ENCODE data around the gene PLCXD1.
"Not testable (repeated sequence)": the region's sequence is repeated elsewhere in the genome, so short reads cannot be mapped to it uniquely, and the experiment has no call there.

PLCXD1 gene

DNA sequence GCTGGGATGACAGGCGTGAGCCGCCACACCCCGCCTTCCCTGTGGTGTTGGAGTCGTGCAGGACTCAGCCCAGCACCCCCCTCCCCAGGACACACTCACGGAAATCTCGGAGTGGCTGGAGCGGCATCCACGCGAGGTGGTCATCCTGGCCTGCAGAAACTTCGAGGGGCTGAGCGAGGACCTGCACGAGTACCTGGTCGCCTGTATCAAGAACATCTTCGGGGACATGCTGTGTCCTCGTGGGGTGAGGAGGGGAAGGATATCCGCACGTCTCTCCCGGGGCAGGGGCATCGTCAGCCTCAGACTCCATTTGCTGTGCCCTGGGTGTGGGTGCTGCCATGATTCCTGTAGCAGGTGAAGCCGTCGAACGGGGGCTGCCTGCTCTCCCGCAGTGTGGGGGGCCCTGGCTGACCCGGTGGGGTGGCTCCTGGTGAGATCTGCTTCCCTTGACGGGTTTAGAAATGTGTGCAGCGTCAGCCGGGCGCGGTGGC lies 10.3 kb downstream of the PLCXD1 start:
- no peak for DNase-seq (ENCODE audit: low read depth in 3 of 3)

GRCh38 chrX:292900-293897 lies 12.0 kb downstream of the PLCXD1 start:
- no peak for DNase-seq (ENCODE audit: low read depth in 3 of 3)

- no peak for DNase-seq (ENCODE audit: low read depth in 3 of 3)
Observed at GRCh38 chrX:295136-295535, 14.0 kb downstream of the PLCXD1 start.

GRCh38 chrX:298993-299392 lies 17.8 kb downstream of the PLCXD1 start:
- no peak for DNase-seq (ENCODE audit: low read depth in 3 of 3)

GRCh38 chrX:300334-300733 lies 19.2 kb downstream of the PLCXD1 start:
- DNase-seq (ENCODE audit: low read depth in 3 of 3): no peak

DNA sequence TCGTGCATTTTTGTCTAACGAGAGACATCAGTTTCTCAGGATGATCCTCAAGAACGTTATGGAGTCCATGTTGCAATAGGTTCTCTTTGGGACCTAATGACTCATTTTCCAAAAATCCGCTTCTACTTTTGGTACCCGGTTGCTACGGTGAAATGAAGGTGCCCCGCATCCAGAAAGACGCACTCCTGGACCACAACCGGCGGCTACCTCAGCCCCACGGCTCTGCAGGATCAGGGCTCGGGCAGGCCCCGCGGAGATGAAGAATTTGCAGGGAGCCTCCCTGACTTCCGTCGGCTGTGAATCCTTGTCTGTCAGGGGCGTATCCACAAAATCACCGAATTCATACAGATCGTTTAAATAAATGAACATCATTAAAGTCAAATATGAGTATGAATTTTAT lies 21.8 kb downstream of the PLCXD1 start:
- no peak for DNase-seq (ENCODE audit: low read depth in 3 of 3)

GRCh38 chrX:305781-306613 lies 24.8 kb downstream of the PLCXD1 start:
- DNase-seq (ENCODE audit: low read depth in 3 of 3): not testable (repeated sequence)

DNA sequence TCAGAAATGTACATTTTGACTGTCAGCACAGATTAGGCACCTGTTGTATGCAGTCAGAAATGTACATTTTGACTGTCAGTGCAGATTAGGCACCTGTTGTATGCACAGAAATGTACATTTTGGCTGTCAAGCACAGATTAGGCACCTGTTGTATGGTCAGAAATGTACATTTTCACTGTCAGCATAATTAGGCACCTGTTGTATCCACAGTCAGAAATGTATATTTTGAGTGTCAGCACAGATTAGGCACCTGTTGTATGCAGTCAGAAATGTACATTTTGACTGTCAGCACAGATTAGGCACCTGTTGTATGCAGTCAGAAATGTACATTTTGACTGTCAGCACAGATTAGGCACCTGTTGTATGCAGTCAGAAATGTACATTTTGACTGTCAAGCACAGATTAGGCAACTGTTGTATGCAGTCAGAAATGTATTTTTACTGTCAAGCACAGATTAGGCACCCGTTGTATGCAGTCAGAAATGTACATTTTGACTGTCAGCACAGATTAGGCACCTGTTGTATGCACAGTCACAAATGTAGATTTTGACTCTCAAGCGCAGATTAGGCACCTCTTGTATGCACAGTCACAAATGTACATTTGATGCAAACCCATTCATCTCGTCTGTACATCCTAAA lies 25.6 kb downstream of the PLCXD1 start:
- not testable (repeated sequence) for DNase-seq (ENCODE audit: low read depth in 3 of 3)

- DNase-seq (ENCODE audit: low read depth in 3 of 3): no peak
Observed at GRCh38 chrX:307261-308111, 26.3 kb downstream of the PLCXD1 start.

GRCh38 chrX:308821-309520 lies 27.8 kb downstream of the PLCXD1 start:
- DNase-seq (ENCODE audit: low read depth in 3 of 3): no peak

DNA sequence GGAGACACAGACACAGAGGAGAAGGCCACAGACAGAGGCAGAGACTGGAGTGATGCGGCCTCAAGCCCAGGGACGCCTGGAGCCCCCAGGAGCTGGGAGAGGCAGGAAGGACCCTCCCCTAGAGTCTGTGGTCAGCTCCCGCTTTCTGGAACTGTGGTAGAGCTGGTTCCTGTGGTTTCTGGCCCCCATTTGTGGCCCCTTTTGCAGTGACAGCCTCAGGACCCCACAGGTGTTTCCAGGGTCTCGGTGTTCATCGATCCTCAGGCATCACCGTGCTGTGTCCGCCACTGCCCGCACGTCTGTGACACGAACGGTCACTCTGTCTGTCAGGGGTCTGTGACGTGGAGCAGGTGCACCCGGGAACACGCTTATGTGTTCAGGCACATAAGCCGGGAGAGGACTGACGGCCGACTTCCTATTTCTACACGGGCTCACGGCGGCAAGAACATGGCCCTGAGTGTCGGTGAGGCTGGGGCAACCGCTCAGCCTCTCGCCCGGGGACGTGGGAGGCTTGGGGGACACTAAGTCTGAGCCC lies 29.5 kb downstream of the PLCXD1 start:
- no peak for DNase-seq (ENCODE audit: low read depth in 3 of 3)

DNA sequence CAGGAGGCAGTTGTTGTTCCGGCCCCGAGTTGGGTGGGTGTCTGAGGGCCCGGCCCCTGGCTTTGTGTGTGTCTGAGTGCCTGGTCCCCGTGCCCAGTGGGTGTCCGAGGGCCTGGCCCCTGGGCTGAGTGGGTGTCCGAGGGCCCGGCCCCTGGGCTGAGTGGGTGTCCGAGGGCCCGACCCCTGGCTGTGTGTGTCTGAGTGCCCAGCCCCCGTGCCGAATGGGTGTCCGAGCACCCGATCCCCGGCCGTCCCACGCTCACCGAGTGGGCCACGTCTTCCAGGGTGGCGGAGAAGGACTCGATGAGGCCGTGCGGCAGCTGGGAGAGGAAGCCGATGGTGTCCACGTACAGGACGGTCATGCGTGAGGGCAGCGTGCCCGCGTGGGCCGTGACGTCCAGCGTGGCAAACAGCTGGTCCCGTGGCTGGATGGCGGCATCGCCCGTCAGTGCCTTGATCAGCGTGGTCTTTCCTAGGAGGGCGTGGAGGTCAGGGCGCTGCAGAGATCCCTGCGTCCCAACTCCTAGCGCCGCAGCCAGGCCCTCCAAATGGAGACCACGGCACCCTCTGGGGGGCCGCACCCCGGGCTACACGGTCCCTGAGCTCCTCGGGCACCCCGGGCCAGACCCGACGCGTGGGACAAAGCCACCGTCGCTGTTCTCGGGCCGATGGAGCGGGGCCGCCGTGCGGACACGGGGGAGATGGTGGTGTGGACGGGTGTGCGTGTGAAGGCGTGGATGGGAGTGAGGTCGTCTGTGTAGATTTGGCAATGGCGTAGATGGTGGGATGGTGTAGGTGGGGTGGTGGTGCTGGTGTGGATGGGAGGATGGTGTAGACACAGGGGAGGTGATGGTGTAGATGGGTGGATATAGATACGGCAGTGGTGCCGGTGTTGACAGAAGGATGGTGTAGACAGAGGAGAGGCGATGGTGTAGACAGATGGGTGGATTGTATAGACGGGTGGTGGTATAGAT lies 30.3 kb downstream of the PLCXD1 start:
- DNase-seq (ENCODE audit: low read depth in 3 of 3): no peak

- DNase-seq (ENCODE audit: low read depth in 3 of 3): no peak
Observed at GRCh38 chrX:312621-313331, 31.6 kb downstream of the PLCXD1 start.

DNA sequence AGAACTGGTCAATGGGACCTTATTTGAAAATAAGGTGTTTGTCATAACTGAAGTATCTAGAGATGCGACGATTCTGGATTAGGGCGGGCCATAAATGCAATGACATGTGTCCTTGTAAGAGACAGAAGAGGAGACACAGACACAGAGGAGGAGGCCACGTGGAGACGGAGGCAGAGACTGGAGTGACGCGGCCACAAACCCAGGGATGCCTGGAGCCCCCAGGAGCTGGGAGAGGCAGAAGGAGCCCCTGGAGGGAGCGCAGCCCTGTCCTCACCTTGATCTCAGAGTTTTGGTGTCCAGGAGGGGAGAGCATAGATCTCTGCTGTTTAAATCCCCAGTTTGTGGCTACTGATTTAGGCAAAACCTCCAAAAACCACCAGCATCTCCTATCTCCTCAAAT lies 32.4 kb downstream of the PLCXD1 start:
- no peak for DNase-seq (ENCODE audit: low read depth in 3 of 3)

DNA sequence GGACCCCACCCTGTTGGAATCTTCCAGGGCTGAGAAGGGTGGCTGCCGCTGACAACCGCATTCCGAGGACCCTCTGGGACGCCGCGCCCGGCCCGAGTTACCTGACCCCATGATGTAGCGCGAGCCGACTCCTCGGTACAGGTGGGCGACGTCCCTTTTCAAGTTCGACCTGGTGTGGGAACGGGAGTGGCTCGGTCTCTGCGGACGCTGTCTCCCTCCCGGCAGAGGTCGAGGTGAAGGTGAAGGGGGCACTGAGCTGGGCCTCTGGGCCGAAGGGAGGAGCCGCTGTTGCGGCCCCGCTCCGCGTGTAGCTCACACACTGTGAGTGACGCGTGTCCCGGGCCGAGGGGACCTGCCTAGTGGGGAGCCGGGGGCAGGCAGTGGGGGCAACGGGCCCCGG lies 32.9 kb downstream of the PLCXD1 start:
- DNase-seq (ENCODE audit: low read depth in 3 of 3): no peak

DNA sequence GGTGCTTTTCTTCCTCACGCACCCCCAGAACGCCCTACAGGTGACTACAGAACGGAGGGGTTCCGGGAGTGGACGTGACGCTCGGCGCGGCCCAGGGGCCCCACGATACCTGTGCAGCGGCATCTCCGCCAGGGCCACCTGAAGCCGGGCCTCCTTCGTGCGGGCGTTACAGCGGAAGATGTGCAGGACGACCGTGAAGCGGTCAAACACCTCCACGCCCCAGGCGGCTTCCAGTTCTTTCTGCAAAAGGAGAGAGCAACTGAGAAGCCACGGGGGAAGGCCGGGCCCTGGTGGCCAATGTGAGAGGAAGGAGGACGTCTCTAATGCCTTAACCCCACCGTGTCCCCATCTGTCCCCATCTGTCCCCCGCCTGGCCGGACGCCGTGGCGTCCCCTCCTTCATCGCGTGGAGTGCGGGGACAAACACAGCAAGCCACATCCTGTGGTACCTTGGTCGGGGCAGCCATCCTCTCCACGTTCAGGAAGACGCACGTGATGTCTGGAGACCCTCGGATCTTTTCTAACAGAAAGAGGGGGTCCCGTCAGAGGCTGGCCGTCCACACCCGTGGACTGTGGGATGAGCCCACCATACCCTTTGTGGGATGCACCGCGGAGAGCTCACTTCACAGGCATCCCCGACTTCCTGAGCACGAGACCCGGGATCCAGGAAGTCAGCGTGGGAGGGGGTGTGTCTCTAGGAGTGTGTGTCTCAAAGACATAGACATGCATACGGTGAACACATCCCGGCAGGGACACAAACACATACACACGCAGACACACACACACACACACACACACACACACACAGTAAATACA lies 33.8 kb downstream of the PLCXD1 start:
- DNase-seq (ENCODE audit: low read depth in 3 of 3): no peak

Data from stimulated activated CD4-positive, alpha-beta T cell treated with anti-CD3 and anti-CD28 coated beads, TNF-alpha, amount 100 ng/mL, for 4 hours (primary cell).